KG1 (cell line): ENCODE measurements around the gene TNFRSF1B.

Source experiments
- DNase-seq: peaks from one replicate; lab custom pipeline; 2025; lab: John Stamatoyannopoulos, UW

The TNFRSF1B gene

DNA sequence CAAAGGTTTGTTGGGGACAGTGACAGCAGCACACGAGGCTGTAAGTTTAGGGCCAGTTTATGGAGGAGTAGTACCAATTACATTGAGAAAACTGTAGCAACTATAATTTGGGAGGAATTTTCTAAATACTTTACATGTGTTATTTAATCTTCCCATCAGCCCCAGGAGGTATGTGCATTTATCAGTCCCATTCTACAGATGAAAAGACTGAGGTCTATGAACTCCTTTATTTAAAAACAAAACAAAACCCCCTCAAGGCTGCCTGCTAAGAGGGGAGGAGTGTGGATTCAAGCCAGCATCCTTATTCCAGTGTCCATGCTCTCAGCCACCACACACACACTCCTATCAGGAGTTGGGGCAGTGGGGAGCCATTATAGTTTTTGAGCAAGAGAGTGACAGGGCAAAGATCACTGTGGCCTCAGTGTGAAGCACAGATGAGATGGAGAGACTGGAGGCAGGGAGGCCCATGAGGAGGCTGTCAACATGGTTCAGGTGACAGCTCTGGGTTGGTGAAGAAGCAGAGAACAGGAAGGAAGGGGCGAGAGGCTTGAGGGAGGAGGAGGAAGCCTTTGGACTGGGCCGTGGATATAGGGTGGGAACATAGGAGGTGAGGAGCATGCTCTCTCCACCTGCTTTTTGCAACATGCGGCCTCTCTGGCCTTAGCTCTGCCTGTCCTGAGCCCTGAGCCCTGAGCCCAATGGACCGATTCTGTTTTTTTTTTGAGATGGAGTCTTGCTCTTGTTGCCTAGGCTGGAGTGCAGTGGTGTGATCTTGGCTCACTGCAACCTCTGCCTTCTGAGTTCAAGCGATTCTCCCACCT is 9.7 kb downstream of the TNFRSF1B start:
- DNase-seq: no peak

DNA sequence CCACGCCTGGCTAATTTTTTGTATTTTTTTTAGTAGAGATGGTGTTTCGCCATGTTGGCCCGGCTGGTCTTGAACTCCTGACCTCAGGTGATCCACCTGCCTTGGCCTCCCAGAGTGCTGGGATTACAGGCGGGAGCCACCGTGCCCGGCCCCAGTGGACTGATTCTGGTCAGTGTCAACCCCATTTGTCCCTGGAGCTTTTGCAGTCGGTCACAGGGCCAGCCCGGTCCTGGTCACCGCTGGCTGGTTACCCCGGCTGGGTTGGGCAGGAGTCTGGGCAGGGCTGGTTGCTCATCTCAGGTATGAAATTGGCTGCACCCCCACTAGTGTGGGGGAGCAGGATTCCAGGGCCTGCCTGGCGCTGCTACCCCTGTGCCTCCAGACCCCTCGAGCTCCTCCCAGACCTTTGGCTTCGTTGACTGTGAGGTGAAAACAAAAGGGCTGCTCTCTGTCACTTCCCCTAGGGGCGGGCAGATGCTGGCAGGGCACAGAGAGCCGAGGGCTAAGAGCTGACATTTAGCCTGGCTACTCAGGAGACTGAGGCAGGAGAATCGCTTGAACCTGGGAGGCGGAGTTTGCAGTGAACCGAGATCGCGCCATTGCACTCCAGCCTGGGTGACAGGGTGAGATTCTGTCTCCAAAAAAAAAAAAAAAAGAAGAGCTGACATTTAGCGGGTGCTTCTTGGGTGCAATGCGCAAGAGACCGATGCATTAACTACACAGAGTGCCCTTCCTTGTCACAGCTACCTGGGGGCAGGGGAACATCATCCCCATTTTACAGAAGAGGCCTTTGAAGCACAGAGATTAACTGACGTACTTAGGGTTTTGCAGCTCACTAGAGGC is 10.6 kb downstream of the TNFRSF1B start:
- DNase-seq: no peak

DNA sequence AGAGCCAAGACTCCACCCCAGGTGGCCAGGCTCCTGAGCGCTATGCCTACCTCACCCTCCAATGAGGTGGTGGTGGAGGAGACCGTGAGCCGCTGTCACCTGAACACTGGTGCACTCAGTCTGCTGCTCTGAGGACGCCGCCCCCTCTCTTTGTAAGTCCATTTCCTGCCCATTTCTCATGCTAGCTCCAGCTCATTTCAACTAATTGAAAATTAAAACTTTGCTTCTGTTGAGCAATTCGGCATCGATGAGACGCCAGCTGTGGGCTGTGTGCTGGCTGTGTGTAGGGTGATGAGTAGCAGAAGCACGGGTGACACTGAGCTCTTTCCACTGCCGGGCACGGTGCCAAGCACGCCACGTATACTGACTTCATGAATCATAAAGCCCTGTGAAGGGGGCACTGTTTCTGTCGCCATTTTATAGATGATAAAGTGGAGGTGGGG is 11.2 kb downstream of the TNFRSF1B start:
- no peak for DNase-seq

DNA sequence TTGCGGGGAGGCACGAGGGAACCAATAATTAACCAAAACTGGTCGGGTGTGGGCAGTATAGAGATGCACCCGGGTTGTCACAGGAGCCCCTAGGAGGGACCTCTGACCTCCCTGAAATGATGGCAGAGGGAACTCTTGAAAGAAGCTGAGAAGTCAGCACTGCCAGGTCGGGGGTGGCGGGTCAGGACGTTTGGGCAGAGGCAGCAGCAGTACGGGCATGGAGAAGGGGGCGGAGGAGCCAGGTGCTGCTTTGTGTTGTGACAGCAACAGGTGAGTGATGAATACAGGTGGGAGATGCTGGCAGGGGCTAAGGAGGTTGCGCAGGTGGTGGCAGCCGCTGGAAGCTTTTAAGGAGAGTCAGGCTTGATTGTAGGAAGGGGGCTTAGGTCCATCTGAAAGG is 11.7 kb downstream of the TNFRSF1B start:
- DNase-seq: no peak

DNA sequence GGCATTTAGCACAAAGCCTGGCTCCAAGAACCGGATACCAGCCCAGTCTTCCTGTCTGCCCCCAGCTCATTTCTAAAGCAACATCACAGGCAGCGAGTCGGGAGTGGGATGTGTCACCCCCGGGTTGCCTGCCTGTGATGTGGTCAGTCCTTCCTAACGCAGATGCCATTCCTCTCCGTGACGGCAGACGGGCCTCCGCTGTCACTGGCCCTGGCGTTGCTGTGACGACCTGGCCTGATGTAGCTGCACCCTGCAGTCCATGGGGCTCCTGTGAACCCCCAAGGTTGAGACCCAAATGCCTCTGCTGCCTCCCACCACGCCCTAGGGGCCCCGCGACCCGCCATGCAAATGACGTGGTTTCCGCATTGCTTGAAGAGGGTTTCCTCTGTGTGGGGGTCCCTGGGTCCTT is 12.3 kb downstream of the TNFRSF1B start:
- DNase-seq: no peak

DNA sequence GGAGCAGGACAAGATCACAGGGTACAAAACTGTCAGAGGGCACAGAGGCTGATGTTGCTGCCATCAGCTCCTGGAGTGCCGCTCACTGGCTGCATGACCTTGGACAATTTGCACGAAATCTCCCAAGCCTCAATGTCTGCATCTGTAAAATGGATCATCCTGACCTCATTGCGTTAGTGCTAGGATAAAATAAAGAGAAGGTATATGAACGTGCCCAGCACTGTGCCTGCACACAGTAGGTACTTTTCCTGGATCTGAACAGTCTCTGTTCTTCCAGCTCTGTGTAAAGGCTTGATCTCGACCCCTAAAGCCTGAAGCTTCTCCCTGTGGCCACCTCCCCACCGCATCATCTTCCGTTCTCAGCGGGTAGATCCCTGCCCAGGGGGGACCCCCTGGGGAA is 12.9 kb downstream of the TNFRSF1B start:
- DNase-seq: no peak

DNA sequence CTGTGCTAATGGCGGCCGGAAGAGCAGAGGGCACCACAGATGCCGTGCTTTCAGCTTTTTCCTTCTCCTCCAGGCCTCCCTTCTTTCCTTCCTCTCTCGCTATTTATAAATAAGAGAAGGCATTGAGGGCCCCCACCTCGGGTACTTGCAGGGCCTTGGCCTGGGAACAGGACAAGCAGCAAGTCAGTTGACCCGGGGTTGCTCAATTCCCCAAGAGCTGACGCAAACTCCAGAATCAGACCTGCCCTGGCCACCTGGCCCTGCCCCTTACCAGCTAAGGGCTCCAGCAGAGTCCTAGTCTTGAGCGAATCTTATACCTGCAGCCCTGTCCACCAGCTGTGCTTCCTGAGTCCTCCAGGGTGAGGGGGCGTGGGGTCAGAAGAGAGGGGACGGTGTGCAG is 13.5 kb downstream of the TNFRSF1B start:
- DNase-seq: peak; percentile 6

DNA sequence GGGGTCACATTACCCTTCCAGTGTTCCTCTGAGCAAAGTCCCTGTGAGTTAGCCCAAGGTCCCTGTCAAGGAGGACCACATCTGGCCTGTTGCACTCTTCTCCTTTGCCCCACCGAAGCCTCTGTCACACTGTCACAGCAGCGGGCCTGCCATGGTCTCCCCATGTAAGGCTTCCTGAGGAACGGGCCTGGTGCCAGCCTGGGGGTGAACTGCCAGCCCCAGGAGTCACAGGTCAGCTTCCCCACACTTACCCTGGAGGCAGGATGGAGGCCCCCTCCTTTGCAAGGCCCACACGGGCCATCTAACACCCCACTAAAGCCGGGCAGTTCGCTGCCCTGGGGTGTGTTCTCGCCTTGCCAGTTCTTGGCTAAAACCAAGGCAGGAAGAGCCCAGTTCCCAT is 14.1 kb downstream of the TNFRSF1B start:
- DNase-seq: no peak

DNA sequence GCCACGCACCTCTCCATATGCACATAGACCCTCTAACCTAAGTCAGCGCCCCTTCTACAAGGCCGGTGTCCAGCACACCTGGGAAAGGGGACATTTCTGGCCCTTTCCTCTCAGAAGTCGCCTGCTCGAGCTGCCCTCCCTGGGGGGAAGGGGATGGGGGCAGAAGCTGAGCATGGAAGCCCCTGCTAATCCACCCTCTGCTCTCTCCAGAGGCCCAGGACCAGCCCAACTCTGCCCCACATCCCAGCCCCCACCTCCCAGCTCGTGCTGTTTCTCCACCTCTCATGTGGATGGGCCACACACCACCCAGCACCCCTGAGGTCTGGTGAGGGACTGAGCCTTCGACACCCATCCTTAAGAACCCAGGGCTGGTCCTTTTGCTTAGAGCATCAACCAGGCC is 14.8 kb downstream of the TNFRSF1B start:
- DNase-seq: no peak

DNA sequence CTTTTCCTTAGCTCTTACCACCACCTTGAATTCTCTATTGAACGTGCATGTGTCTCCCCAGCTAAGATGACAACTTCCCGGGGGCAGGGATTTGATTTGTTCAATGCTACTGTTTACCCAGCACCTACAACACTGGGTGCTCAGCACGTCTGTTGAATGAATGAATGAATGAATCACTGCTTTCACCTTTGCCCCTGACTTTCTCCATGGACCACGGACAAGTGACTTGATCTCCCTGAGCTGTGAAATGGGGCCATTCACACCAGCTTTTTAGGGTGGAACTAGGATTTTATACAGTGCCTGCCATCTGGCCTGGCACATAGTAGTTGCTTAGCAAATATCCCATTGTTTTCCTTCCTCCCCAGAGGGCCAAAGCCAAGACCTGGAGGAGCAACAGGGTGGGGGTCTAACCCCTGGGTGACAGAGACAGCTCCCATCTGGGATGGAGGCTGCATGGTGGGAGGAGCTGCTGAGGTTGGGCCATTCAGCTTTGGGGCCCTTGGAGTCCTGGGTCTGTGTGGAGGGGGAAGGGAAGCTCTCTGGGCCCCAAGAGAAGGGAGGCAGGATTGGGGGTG is 15.7 kb downstream of the TNFRSF1B start:
- DNase-seq: no peak

DNA sequence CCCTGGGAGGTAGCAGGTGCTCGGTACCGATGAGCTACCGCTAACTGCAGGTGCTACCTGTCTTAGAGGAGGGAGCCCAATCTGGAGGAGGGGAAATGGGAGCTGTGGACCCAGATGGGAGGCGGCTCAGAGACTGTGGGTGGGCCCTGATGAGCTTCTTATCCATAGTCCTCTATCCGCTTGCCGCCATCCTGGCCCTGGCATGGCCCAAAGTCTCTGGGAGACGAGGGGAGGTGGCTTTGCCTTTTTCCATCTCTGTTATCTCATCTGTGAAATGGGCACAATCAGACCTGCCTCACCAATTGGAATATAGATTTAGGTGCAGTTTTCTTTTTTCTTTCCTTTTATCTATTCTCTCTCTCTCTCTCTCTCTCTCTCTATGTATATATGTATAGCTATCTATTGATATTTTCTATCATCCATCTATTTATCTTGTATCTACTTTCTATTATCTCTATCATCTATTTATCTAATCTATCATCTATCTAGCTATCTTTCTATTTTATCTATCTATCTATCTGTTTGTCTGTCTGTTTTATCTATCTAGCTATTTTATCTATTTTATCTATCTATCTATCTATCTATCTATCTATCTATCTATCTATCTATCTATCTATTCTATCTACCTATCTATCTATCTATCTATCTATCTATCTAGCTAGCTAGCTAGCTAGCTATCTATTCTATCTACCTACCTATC is 16.5 kb downstream of the TNFRSF1B start:
- no peak for DNase-seq

DNA sequence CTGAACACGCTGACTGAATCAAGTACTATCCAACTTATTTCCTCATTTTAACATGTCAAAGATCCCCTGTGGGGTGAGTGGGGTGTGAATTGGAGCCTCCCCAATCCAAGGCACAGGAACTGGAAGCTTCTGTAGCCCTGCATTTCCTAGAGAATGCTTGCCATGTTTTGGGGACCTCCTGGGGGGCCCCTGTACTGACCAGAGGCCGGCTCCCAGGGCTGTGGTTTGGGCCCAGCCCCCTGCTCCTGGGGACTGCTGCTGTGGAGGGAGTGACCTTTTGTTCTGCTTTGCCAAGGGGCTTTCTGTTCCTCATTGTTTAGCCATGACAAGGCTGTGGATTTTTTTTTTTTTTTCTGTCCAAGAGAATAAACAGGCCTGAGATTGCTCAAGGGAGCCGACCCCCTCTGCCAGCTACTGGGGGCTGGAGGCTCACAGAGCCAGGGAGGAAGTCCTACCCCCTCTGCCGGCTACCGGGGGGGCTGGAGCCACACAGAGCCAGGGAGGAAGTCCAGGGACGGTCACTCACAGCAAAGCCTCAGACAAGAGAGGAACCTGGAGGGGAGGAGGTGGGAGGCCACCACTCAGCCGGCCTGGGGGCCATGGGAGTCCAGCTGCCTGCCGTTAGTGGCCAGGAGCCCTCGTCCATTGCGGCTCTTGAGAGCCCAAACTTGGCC is 17.4 kb downstream of the TNFRSF1B start:
- DNase-seq: no peak

DNA sequence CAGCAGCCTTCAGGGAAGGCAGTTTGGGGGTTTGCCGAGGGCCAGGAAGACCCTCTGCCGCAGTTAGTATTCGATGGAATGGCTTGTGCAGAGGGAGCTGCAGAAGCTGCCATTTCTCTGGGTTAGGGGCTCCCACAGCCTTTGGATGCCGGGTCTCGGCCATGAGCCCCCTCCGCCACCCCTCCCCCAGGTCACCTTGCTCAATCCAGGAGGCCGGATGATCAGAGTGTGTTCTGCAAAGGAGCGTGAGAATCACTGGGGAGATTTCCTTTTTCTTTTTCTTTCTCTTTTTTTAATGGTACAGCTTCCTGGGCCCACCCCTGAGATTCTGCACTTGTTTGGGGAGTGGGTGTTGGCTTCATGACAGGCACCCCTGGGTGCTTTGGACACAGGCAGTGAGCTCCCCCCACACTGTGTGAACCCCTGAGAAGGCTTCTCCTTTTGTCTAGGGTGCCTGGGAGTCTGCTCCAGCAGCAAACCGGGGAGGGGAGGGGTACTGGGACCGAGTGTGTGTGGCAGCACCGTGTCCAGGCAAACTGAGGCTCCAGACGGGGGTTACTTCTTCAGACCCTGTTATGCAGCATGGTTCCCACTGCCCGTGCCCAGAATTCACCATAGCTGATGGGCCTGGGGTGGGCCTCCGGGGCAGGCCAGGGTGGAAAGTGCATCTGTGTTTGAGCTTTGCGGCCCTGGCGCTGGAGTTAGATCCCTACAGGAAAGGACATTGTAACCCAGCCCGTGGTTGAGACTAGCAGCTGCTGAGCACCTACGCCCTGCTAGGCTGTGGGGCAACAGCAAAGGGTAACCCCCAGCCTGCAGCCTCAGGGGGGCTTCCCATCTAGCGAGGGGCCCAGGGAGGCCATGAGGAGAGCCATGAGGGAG is 18.5 kb downstream of the TNFRSF1B start:
- no peak for DNase-seq

DNA sequence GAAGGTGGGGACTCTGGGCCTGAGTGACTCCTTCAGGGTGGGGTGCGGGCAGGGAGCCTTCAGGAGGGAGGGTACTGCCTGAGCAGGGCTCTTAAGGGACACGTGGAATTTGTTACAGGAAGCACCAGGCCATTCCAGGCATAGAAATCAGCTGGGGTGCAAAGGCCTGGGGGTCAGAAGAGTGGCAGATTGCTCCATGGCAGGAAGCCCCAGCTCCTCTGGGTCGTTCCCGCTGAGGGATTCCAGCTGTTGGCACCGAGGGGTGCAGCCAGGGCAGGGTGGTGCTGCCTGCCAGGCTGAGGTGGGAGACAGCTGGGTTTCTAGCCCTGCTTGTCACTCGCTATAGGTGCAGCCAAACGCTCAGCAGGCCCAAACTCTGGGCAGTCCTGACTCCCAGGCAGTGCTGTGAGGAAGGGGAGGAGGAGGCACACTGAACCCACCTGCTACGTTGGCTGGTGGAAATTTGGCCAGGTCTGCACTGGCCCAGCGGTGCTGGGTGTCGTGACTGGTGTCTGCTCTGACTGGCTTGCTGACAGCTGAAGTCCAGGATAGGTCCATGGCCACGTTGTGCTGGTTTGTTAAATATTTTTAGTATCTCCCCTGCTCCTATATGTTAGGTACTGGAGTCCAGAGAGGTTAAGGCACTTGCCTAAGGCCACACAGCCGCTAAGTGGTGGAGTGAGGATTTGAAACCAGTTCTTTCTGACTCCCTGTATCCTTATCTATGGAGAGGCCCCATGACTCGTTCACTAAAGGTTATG is 19.3 kb downstream of the TNFRSF1B start:
- DNase-seq: no peak

DNA sequence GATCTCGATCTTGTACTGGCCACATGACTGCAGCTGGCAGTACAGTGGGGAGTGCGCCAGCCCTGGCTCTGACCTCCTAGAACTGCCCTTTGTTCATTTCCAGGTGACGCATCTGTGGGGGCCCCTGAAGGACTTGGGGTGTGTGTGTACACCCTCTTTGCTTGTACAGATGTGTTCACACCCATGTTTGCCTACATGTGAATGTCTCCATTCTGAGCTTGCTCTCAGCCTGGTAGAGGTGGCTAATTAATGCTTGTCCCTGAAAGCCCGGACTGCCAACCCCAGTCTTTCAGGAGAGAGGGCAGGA is 19.8 kb downstream of the TNFRSF1B start:
- no peak for DNase-seq

DNA sequence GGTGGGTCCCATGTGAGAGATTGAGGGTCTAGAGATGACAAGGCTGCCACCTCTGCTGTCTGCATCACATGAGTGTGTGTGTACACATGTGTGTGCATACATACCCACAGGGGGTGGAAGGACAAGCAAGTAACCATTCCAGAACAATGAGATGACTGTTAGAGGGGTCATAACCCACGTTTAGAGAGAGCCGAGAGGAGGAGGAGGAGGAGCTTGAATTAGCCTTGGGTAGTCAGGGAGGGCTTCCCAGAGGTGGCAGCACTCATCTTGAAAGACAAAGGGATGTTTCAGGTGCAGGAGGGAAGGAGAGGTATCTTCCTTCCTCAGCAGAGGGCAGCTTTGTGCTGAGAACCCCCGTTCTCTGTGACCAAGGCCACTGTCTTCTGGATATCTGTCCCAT is 21.3 kb downstream of the TNFRSF1B start:
- no peak for DNase-seq

DNA sequence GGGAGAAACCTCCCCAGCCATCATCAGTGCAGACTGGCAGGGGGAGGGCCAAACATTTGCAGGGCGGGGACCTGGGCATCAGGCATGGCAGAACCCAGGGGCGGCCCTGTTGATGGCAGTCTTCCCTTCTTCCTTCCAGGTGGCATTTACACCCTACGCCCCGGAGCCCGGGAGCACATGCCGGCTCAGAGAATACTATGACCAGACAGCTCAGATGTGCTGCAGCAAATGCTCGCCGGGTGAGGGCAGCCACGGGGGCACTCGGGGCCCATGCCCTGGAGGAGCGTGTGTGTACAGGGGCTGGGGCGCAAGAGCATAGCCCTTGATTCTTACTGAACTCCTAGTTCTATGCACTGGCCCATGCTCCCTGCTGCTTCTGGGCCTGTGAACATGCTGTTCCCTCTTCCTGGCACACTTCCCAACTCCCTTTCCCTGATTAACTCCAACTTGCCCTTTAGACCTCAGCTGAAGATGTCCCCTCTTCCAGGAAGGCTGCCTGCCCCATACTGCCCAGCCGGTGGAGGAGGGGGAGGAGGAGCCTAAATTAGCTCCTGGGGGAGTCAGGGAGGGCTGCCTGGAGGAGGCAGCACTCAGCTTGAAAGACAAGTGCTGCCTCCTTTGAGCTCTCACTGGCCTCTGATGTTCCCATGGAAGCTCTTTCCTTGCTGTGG is 22.0 kb downstream of the TNFRSF1B start:
- no peak for DNase-seq

DNA sequence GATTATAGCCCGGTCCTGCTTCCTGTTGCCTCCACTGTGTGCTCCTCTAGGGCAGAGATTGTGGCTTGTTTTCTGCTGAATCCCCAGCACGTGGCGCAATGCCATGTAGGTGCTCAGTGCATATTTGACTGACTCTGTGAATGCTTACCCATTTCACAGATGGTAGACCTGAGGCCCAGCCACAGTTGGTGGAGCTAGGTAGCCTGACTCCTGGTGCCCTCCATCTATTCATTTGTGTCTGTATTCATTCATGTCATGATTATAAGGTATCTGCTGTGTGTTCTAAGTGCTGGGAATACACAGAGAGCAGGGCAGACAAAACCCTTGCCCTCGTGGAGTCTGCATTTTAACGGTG is 22.5 kb downstream of the TNFRSF1B start:
- no peak for DNase-seq

DNA sequence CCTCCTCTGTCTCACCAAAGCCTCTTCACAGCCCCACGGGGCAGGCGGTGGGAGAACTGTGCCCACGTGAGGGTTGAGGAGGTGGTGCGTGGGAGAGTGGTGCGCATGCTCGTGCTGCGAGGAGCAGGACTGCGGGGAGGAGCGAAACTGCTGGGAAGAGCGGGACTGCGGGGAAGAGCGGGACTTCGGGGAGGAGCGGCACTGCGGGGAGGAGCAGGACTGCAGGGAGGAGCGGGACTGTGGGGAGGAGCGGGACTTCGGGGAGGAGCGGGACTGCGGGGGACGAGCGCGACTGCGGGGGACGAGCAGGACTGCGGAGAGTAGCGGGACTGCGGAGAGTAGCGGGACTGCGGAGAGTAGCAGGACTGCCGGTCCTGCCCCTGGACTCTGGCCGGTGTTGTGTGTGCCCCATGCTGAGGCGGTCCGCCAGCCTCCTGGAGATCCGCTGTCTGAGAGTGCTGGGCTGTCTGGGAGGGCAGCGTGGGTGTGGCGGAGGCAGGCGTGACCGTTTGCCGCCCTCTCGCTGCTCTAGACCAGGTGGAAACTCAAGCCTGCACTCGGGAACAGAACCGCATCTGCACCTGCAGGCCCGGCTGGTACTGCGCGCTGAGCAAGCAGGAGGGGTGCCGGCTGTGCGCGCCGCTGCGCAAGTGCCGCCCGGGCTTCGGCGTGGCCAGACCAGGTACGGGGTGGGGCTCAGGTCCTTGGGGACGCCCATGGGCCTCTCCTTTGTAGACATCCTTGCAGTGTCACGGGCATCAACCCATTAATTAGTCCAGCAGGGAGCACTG is 24.6 kb downstream of the TNFRSF1B start:
- DNase-seq: no peak
